ENCODE results near the gene TSPAN15.

The TSPAN15 gene

DNA sequence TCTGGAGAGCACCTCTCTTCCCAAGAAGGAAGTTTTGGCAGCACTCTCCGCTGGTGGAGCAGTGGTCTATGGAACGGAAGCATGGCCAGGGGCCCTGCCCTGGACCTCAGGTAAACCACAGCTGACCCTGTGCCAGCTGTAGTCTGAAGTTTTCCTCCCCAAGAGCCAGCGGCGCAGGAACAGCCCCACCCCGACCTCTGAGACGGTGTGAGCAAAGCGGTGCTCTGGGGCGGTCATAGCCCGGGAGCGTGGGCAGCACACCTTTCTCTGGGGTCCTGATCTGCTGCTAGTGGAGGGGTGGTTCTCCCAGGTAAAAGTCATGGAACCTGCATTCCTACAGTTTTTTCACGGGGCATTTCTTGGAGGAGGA, 52.6 kb downstream of the TSPAN15 start:
- Histone ChIP-seq H3K27me3 (ENCODE audit: control insufficient read depth, low read length) (0 out of 2 replicates have a peak, but pooled peaks cover 2% of the 10 kb centered on the region), H3K9me3 (ENCODE audit: control insufficient read depth, insufficient read depth, low read length) (no peaks in the 10 kb centered on the region), H3K4me1 (ENCODE audit: control insufficient read depth, low read length) (peaks cover 5% of the 10 kb centered on the region), H3K36me3 (ENCODE audit: control insufficient read depth, low read length) (no peaks in the 10 kb centered on the region), H3F3A (ENCODE audit: control insufficient read depth, insufficient read depth) (no peaks in the 10 kb centered on the region), H3K27ac (ENCODE audit: low read depth, low read length) (no peak overlapping the region), H4K20me1 (ENCODE audit: control insufficient read depth, insufficient read depth, low read depth, low read length) (no peaks in the 10 kb centered on the region), H3K79me2 (ENCODE audit: control insufficient read depth, low read length) (no peaks in the 10 kb centered on the region), H3K4me2 (ENCODE audit: low read length) (no peak overlapping the region), H3K4me3 (ENCODE audit: low read length) (no peak overlapping the region), H3K9me2 (replicated peaks; ENCODE audit: control insufficient read depth, low read length) (no peaks in the 10 kb centered on the region)
- TF ChIP-seq EZH2phosphoT487 (IDR thresholded peaks at IDR 0.05; ENCODE audit: borderline replicate concordance, low read length): no peak
- TF ChIP-seq, protein P1, sequence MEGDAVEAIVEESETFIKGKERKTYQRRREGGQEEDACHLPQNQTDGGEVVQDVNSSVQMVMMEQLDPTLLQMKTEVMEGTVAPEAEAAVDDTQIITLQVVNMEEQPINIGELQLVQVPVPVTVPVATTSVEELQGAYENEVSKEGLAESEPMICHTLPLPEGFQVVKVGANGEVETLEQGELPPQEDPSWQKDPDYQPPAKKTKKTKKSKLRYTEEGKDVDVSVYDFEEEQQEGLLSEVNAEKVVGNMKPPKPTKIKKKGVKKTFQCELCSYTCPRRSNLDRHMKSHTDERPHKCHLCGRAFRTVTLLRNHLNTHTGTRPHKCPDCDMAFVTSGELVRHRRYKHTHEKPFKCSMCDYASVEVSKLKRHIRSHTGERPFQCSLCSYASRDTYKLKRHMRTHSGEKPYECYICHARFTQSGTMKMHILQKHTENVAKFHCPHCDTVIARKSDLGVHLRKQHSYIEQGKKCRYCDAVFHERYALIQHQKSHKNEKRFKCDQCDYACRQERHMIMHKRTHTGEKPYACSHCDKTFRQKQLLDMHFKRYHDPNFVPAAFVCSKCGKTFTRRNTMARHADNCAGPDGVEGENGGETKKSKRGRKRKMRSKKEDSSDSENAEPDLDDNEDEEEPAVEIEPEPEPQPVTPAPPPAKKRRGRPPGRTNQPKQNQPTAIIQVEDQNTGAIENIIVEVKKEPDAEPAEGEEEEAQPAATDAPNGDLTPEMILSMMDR (IDR thresholded peaks at IDR 0.05; ENCODE audit: low read depth, low read length, poor library complexity, severe bottlenecking): no peak

DNA sequence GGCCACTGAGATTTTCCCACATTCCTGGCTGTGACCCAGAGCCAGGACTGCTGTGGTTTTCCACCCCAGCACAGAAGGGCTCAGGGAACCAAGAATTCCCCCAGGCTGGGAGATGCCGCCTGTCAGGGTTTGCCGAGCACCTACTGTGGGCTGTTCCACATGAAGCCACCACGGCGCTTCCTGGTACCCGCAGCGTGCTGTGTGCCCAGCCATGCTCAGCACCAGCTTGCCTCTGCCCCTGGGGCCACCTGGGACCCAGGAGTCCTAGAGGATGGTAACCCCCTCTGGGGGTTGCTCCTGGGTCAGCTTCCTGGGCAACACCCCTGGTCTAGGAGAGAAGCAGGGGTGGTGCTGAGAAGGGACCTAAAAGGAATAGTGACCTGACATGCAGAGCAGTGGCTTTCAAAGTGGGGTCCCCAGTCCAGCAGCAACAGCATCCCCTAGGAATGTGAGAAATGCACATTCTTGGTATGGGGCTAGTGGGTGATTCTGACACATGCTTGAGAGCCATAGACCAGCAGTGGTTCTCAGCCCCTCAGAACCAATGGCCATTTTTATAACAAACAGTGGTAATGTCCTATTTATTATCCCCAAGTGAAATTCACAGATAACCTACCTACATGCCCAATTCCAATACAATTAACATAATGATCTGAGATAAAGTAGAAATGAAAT, 53.4 kb downstream of the TSPAN15 start:
- H4K20me1 ChIP-seq (ENCODE audit: control insufficient read depth, insufficient read depth, low read depth, low read length): no peaks in the 10 kb centered on the region
- TF ChIP-seq EZH2phosphoT487 (IDR thresholded peaks at IDR 0.05; ENCODE audit: borderline replicate concordance, low read length): no peak
- TF ChIP-seq, protein P1 (IDR thresholded peaks at IDR 0.05; ENCODE audit: low read depth, low read length, poor library complexity, severe bottlenecking): no peak
- no peak overlapping the region for H3K27ac ChIP-seq (ENCODE audit: low read depth, low read length)
- no peaks in the 10 kb centered on the region for H3K79me2 ChIP-seq (ENCODE audit: control insufficient read depth, low read length)
- no peaks in the 10 kb centered on the region for H3K9me2 ChIP-seq (replicated peaks; ENCODE audit: control insufficient read depth, low read length)
- H3K4me1 ChIP-seq (ENCODE audit: control insufficient read depth, low read length): peaks cover 5% of the 10 kb centered on the region
- no peaks in the 10 kb centered on the region for H3F3A ChIP-seq (ENCODE audit: control insufficient read depth, insufficient read depth)
- no peaks in the 10 kb centered on the region for H3K9me3 ChIP-seq (ENCODE audit: control insufficient read depth, insufficient read depth, low read length)
- H3K27me3 ChIP-seq (ENCODE audit: control insufficient read depth, low read length): 0 out of 2 replicates have a peak, but pooled peaks cover 2% of the 10 kb centered on the region
- H3K4me3 ChIP-seq (ENCODE audit: low read length): no peak overlapping the region
- no peaks in the 10 kb centered on the region for H3K36me3 ChIP-seq (ENCODE audit: control insufficient read depth, low read length)
- no peak overlapping the region for H3K4me2 ChIP-seq (ENCODE audit: low read length)

DNA sequence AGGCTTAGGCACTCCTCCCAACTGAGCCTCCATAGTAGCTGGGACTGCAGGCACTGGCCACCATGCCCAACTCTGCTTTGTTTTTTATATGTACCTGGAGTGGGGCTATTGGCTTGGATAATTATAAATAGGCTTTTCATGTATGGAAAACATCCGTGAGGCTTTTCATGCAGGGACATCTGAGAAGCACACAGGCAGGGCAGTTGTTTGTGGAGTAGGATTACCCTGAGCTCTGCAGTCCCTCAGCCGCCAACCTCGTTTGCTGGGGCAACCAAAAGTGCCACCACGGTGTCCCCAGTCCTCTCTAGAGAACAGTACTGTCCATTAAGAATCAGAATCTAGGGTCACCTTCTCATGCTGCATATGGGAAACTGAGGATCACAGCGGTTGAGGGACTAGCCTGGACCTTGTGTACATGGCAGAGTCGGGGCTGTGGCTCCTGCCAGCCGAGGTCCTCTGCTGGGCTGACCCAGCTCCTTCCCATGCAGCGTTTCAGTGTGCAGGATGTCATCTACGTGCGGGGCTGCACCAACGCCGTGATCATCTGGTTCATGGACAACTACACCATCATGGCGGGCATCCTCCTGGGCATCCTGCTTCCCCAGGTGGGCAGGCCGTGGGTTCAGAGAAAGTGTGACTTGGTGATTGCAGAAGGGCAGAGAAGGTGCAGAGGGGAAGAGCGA, 54.5 kb downstream of the TSPAN15 start:
- 0 out of 2 replicates have a peak, but pooled peaks cover 2% of the 10 kb centered on the region for H3K27me3 ChIP-seq (ENCODE audit: control insufficient read depth, low read length)
- no peaks in the 10 kb centered on the region for H3K9me3 ChIP-seq (ENCODE audit: control insufficient read depth, insufficient read depth, low read length)
- no peaks in the 10 kb centered on the region for H3K9me2 ChIP-seq (replicated peaks; ENCODE audit: control insufficient read depth, low read length)
- TF ChIP-seq EZH2phosphoT487 (IDR thresholded peaks at IDR 0.05; ENCODE audit: borderline replicate concordance, low read length): no peak
- TF ChIP-seq, protein P1 (IDR thresholded peaks at IDR 0.05; ENCODE audit: low read depth, low read length, poor library complexity, severe bottlenecking): no peak
- no peak overlapping the region for H3K4me3 ChIP-seq (ENCODE audit: low read length)
- H4K20me1 ChIP-seq (ENCODE audit: control insufficient read depth, insufficient read depth, low read depth, low read length): no peaks in the 10 kb centered on the region
- no peaks in the 10 kb centered on the region for H3F3A ChIP-seq (ENCODE audit: control insufficient read depth, insufficient read depth)
- peaks cover 5% of the 10 kb centered on the region for H3K4me1 ChIP-seq (ENCODE audit: control insufficient read depth, low read length)
- H3K4me2 ChIP-seq (ENCODE audit: low read length): no peak overlapping the region
- H3K79me2 ChIP-seq (ENCODE audit: control insufficient read depth, low read length): no peaks in the 10 kb centered on the region
- H3K36me3 ChIP-seq (ENCODE audit: control insufficient read depth, low read length): no peaks in the 10 kb centered on the region
- H3K27ac ChIP-seq (ENCODE audit: low read depth, low read length): no peak overlapping the region

All from DOHH2 (cell line).